Measurements from ENCODE around the gene FOXP2.
"Not testable (repeated sequence)": the region's sequence is repeated elsewhere in the genome, so short reads cannot be mapped to it uniquely, and the experiment has no call there.

FOXP2 gene

DNA sequence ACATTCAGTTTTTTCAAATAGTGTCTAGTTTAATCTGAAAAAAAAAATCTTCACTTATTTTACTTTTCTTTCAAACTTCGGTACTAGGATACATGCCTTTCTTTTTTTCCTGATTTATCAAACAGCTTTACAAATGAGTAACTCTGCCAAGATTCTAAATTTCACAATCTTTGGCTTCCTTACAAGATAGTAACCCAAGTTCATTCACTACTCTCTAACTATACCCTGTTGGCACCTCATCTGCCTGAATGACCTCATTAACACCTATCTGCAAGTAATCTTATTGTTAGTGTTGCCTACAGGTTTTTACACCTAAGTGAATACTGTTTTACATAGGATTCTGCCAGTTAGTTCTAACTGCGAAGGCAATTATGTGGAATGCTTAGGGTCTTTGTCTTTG lies 159.8 kb downstream of the FOXP2 start:
- in situ Hi-C loops (cut with MboI; ENCODE audit: low pct_unique_long_range_greater_than_20kb, low sequenced_read_pairs, unreplicated experiment), result no loop called here
- no peak for DNase-seq (ENCODE audit: low spot score)

DNA sequence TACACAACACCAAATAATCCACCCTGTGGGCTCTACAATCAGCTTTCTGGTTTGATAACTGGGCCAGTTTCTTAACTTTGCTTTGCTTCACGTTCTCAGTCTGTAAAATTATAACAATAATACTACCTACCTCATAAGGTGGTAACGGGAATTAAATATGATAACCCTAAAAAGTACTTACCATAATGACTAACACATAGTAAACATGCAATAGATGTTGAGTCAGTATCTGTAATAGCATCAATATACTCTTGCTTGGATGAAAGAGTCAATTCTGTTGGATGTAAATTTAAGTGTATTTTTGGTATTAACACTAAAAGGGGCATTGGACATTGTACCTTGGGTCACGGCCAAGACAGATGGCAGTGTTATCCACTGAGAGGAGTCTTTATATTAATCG lies 160.5 kb downstream of the FOXP2 start:
- in situ Hi-C loops (cut with MboI; ENCODE audit: low pct_unique_long_range_greater_than_20kb, low sequenced_read_pairs, unreplicated experiment), result no loop called here
- no peak for DNase-seq (ENCODE audit: low spot score)
- TF ChIP-seq, protein P1, sequence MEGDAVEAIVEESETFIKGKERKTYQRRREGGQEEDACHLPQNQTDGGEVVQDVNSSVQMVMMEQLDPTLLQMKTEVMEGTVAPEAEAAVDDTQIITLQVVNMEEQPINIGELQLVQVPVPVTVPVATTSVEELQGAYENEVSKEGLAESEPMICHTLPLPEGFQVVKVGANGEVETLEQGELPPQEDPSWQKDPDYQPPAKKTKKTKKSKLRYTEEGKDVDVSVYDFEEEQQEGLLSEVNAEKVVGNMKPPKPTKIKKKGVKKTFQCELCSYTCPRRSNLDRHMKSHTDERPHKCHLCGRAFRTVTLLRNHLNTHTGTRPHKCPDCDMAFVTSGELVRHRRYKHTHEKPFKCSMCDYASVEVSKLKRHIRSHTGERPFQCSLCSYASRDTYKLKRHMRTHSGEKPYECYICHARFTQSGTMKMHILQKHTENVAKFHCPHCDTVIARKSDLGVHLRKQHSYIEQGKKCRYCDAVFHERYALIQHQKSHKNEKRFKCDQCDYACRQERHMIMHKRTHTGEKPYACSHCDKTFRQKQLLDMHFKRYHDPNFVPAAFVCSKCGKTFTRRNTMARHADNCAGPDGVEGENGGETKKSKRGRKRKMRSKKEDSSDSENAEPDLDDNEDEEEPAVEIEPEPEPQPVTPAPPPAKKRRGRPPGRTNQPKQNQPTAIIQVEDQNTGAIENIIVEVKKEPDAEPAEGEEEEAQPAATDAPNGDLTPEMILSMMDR (IDR thresholded peaks at IDR 0.05; ENCODE audit: extremely low read depth, insufficient read depth, missing control alignments), result no peak

More for the DNA sequence above, 159.8 kb downstream of the FOXP2 start:
- TF ChIP-seq, protein P1 (IDR thresholded peaks at IDR 0.05; ENCODE audit: extremely low read depth, insufficient read depth, missing control alignments), result no peak

DNA sequence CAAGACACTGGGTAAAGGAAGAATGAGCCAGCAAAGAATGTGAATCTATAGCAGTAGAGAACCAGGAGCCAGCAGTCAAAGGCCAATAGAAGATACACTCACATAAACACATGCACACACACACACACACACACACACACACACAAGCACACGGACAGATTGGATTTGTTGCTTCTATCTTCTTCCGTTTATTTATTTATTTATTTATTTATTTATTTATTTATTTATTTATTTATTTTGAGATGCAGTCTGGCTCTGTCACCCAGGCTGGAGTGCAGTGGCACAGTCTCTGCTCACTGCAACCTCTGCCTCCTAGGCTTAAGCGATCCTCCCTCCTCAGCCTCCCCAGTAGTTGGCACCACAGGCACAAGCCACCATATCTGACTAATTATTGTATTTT lies 166.3 kb downstream of the FOXP2 start:
- in situ Hi-C loops (cut with MboI; ENCODE audit: low pct_unique_long_range_greater_than_20kb, low sequenced_read_pairs, unreplicated experiment); DNase-seq (ENCODE audit: low spot score): not testable (repeated sequence)

DNA sequence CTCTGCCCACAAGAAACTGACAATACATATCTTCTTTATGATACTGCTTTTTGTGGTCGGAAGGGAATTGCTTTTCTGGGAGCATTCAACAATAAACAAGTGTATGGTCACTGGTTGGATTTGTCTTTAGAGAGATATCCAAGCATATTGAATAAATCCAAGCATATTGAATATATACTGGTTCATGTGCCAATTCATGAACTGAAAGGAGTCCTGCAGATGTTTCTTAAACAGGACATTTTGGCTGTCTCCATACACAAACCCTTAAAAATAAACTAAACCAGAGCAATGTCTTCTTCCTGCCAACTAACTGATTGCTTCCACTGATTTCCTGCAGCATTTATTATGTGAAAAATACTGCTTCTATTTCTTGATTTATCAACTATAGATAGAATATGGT lies 173.9 kb downstream of the FOXP2 start:
- in situ Hi-C loops (cut with MboI; ENCODE audit: low pct_unique_long_range_greater_than_20kb, low sequenced_read_pairs, unreplicated experiment), result no loop called here
- TF ChIP-seq, protein P1 (IDR thresholded peaks at IDR 0.05; ENCODE audit: extremely low read depth, insufficient read depth, missing control alignments), result no peak
- no peak for DNase-seq (ENCODE audit: low spot score)

DNA sequence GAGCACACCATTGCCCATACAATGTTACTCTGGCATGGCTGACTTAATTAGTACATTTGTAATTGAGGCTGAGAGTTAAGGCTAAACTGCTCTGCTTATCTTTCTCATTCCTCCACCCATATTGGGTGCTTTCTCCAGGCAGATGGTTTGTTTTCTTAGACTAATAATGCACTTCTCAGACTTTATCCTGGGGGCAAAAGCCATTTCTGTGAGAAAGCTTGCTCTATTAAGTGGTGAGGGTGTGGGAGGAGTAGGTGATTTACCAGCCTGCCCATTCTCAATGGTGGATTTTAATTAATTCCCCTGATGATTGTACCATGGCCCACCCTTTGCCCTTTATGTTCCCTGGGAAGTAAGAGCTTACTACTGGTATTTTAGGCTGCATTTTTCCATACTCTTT lies 174.8 kb downstream of the FOXP2 start:
- in situ Hi-C loops (cut with MboI; ENCODE audit: low pct_unique_long_range_greater_than_20kb, low sequenced_read_pairs, unreplicated experiment), result no loop called here
- no peak for DNase-seq (ENCODE audit: low spot score)
- TF ChIP-seq, protein P1 (IDR thresholded peaks at IDR 0.05; ENCODE audit: extremely low read depth, insufficient read depth, missing control alignments), result no peak

DNA sequence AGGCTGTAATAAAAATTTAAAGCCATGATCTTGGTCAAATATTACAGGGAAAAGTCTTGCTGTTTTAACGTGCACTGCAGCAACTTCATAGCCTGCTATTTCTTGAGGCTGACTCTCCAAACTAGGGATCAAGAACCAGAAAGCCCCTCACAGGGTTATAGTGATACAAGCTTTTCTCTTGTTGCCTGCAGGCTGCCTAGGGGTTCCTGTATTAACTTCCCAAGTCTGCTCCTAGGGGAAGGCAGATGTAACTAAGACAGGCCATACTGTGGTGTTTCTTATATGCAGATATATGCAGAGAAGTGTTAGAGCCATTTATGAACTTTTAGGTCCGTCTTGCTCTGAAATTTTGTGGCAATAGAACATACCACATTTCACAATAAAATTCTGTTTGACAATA lies 175.7 kb downstream of the FOXP2 start:
- in situ Hi-C loops (cut with MboI; ENCODE audit: low pct_unique_long_range_greater_than_20kb, low sequenced_read_pairs, unreplicated experiment), result no loop called here
- no peak for DNase-seq (ENCODE audit: low spot score)
- TF ChIP-seq, protein P1 (IDR thresholded peaks at IDR 0.05; ENCODE audit: extremely low read depth, insufficient read depth, missing control alignments), result no peak

DNA sequence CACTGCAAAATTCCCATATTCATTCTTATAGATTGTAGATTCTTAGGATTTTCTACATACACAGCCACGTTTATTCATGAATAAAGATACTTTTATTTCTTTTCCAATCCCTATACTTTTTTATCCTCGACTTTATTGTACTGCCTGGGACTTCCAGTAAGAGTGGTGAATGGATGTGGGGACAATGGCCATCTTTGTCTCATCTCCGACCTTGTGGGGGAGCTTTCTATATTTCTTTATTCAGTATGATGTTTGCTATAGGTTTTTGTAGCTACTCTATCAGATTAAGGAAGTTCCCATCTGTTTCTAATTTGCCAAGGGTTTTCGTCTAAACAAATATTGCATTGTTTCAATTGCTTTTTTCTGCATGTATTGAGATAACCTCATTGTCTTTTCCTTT lies 184.3 kb downstream of the FOXP2 start:
- in situ Hi-C loops (cut with MboI; ENCODE audit: low pct_unique_long_range_greater_than_20kb, low sequenced_read_pairs, unreplicated experiment), result no loop called here
- DNase-seq (ENCODE audit: low spot score), result no peak
- TF ChIP-seq, protein P1 (IDR thresholded peaks at IDR 0.05; ENCODE audit: extremely low read depth, insufficient read depth, missing control alignments), result no peak

Measured in GM13977 (cell line).